H1 (cell line): ENCODE results near the gene CUL2. TPM values are rescaled to one million over a fixed set of nuclear protein-coding genes. Genes with fewer than 3 reads are reported as not detected.
"Not testable (repeated sequence)": the region's sequence is repeated elsewhere in the genome, so short reads cannot be mapped to it uniquely, and the experiment has no call there.

Experiments used
- CTCF ChIA-PET: fragments of 300-600 bp; sonication (Branson Sonifier 250); formaldehyde crosslinking; loops from one replicate; lab custom pipeline; 2021; ENCODE audit not compliant: partially characterized antibody; lab: Charles Lee
- POLR2A ChIA-PET: fragments of 300-600 bp; sonication (Branson Sonifier 250); formaldehyde crosslinking; loops from one replicate; lab custom pipeline; 2021; ENCODE audit warnings: inconsistent platforms; ENCODE audit not compliant: partially characterized antibody; lab: Charles Lee
- DNase-seq, 2 experiments: peaks; one replicate each; pipeline versions ENCODE4 v3.0.0 to v3.0.0-alpha.2; 2010 to 2022; ENCODE audit warnings: low spot score in 2 of 2, low read depth in 1 of 2, mixed read lengths in 1 of 2
- FAIRE-seq: peaks from 2 replicates; lab custom pipeline; 2011; peaks lifted over from hg19 to GRCh38; lab: Jason Lieb, UNC
- H2AFZ ChIP-seq: 2 replicates; pipeline ENCODE4 v1.8.1; 2012; ENCODE audit warnings: low read length, inconsistent platforms
- H2AK5ac ChIP-seq: 2 replicates; pipeline ENCODE4 v1.6.1; 2013; ENCODE audit warnings: low read depth, low read length
- H2BK120ac ChIP-seq: replicated peaks from 2 replicates; pipeline ENCODE3; 2013; ENCODE audit warnings: low read depth, low read length, inconsistent platforms
- H2BK12ac ChIP-seq: 2 replicates; pipeline ENCODE4 v1.6.1; 2013; ENCODE audit warnings: low read depth, low read length
- H2BK15ac ChIP-seq: 2 replicates; pipeline ENCODE4 v1.6.1; 2013; ENCODE audit warnings: low read length
- H2BK20ac ChIP-seq: 2 replicates; pipeline ENCODE4 v1.6.1; 2013; ENCODE audit warnings: low read length
- H2BK5ac ChIP-seq: 2 replicates; pipeline ENCODE4 v1.6.1; 2013; ENCODE audit warnings: low read depth, low read length
- H3K14ac ChIP-seq: 2 replicates; pipeline ENCODE4 v1.6.1; 2013; ENCODE audit warnings: inconsistent platforms; ENCODE audit not compliant: insufficient read length
- H3K18ac ChIP-seq: 2 replicates; pipeline ENCODE4 v1.6.1; 2013; ENCODE audit warnings: low read length; ENCODE audit errors: extremely low read depth
- H3K23ac ChIP-seq: 2 replicates; pipeline ENCODE4 v1.6.1; 2013; ENCODE audit warnings: inconsistent platforms; ENCODE audit not compliant: insufficient read length
- H3K23me2 ChIP-seq: 2 replicates; pipeline ENCODE4 v1.6.1; 2013; ENCODE audit warnings: low read depth, low read length
- H3K27ac ChIP-seq: 2 replicates; pipeline ENCODE4 v1.6.1; 2011; ENCODE audit warnings: low read depth, low read length, inconsistent platforms
- H3K27me3 ChIP-seq, 4 experiments: replicated peaks in 1 of 4; 1 replicate in 1 of 4; 2 replicates in 3 of 4; pipeline versions ENCODE4 v1.6.1 to v1.8.1; 2011 to 2013; ENCODE audit warnings: low read length in 3 of 4, mild to moderate bottlenecking in 3 of 4, inconsistent platforms in 2 of 4, mixed read lengths in 2 of 4, moderate library complexity in 1 of 4; ENCODE audit not compliant: control insufficient read depth in 3 of 4, insufficient read depth in 3 of 4; ENCODE audit errors: extremely low read depth in 1 of 4
- H3K36me3 ChIP-seq, 4 experiments: 2 replicates each; pipeline versions ENCODE4 v1.6.1 to v1.8.1; 2011 to 2013; ENCODE audit warnings: mild to moderate bottlenecking in 4 of 4, low read length in 3 of 4, moderate library complexity in 2 of 4, control low read depth in 1 of 4, inconsistent platforms in 1 of 4; ENCODE audit not compliant: insufficient read depth in 4 of 4, control insufficient read depth in 2 of 4
- H3K4ac ChIP-seq: replicated peaks from 2 replicates; pipeline ENCODE3; 2013; ENCODE audit warnings: low read length, low read depth, mixed read lengths, inconsistent platforms; ENCODE audit not compliant: insufficient read length
- H3K4me1 ChIP-seq, 4 experiments: replicated peaks in 1 of 4; 1 replicate in 1 of 4; 2 replicates in 3 of 4; pipeline versions ENCODE4 v1.6.1 to v1.8.1; 2011 to 2013; ENCODE audit warnings: low read length in 3 of 4, inconsistent platforms in 2 of 4, mixed read lengths in 1 of 4; ENCODE audit not compliant: insufficient read depth in 4 of 4, control insufficient read depth in 3 of 4
- H3K4me2 ChIP-seq, 2 experiments: 2 replicates each; pipeline versions ENCODE4 v1.6.1 to v1.8.1; 2011 to 2013; ENCODE audit warnings: low read depth in 2 of 2, low read length in 2 of 2, control low read depth in 1 of 2, inconsistent platforms in 1 of 2, mild to moderate bottlenecking in 1 of 2; ENCODE audit not compliant: insufficient read depth in 1 of 2
- H3K4me3 ChIP-seq, 4 experiments: fragments of 200-600, 300-600 bp in 1 of 4; sonication (generic), shearing (Covaris generic), sonication (Bioruptor Twin) in 1 of 4; 2 replicates each; pipeline versions ENCODE4 v1.5.1 to v1.8.1; 2011 to 2016; ENCODE audit warnings: low read length in 4 of 4, low read depth in 3 of 4, control low read depth in 2 of 4, inconsistent platforms in 2 of 4, mild to moderate bottlenecking in 2 of 4, mixed read lengths in 1 of 4, moderate library complexity in 1 of 4; ENCODE audit not compliant: insufficient read depth in 2 of 4; ENCODE audit errors: extremely low read depth in 1 of 4
- H3K56ac ChIP-seq: replicated peaks from 2 replicates; pipeline ENCODE3; 2013; ENCODE audit warnings: low read depth, mild to moderate bottlenecking, mixed read lengths, low read length, inconsistent platforms; ENCODE audit not compliant: insufficient read length
- H3K79me1 ChIP-seq: 2 replicates; pipeline ENCODE4 v1.6.1; 2013; ENCODE audit warnings: low read depth, low read length, control low read depth
- H3K79me2 ChIP-seq, 2 experiments: 2 replicates each; pipeline versions ENCODE4 v1.6.1 to v1.8.1; 2012 to 2013; ENCODE audit warnings: low read length in 2 of 2, mild to moderate bottlenecking in 2 of 2, inconsistent platforms in 1 of 2; ENCODE audit not compliant: insufficient read depth in 2 of 2, control insufficient read depth in 1 of 2
- H3K9ac ChIP-seq, 4 experiments: replicated peaks in 1 of 4; 1 replicate in 1 of 4; 2 replicates in 3 of 4; pipeline versions ENCODE4 v1.6.1 to v1.8.1; 2011 to 2013; ENCODE audit warnings: low read depth in 3 of 4, low read length in 3 of 4, control low read depth in 2 of 4, mild to moderate bottlenecking in 2 of 4, moderate library complexity in 2 of 4, inconsistent platforms in 1 of 4; ENCODE audit errors: extremely low read depth in 1 of 4
- H3K9me3 ChIP-seq, 2 experiments: 2 replicates each; pipeline versions ENCODE4 v1.6.1 to v1.8.1; 2012 to 2013; ENCODE audit warnings: mild to moderate bottlenecking in 2 of 2, moderate library complexity in 2 of 2, control low read depth in 1 of 2, inconsistent platforms in 1 of 2, low read depth in 1 of 2, low read length in 1 of 2, mixed read lengths in 1 of 2; ENCODE audit not compliant: insufficient read depth in 2 of 2
- H4K20me1 ChIP-seq, 2 experiments: replicated peaks in 1 of 2; 2 replicates each; pipeline versions ENCODE3 to v1.8.1; 2011 to 2013; ENCODE audit warnings: inconsistent platforms in 2 of 2, low read length in 2 of 2, mild to moderate bottlenecking in 1 of 2; ENCODE audit not compliant: insufficient read depth in 2 of 2, control insufficient read depth in 1 of 2
- H4K5ac ChIP-seq: 2 replicates; pipeline ENCODE4 v1.6.1; 2013; ENCODE audit warnings: low read length, low read depth, mixed read lengths, inconsistent platforms; ENCODE audit not compliant: insufficient read length
- H4K8ac ChIP-seq: 2 replicates; pipeline ENCODE4 v1.8.0; 2013; ENCODE audit warnings: mild to moderate bottlenecking, moderate library complexity, low read length, inconsistent platforms; ENCODE audit not compliant: insufficient read depth; ENCODE audit errors: extremely low read depth
- H4K91ac ChIP-seq: replicated peaks from 2 replicates; pipeline ENCODE3; 2013; ENCODE audit warnings: low read length, mixed read lengths, inconsistent platforms; ENCODE audit not compliant: insufficient read length
- WGBS, 2 experiments: shearing (Covaris generic) in 1 of 2; methylation state at CpG; one replicate each; pipeline versions ENCODE4 v1.1.6 to v1.1.7; 2013 to 2015; ENCODE audit warnings: low lambda C conversion rate in 2 of 2, mixed read lengths in 2 of 2, inconsistent platforms in 1 of 2, low coverage in 1 of 2, missing lambda C conversion rate in 1 of 2; ENCODE audit not compliant: insufficient replicate concordance in 2 of 2, insufficient coverage in 1 of 2, insufficient read length in 1 of 2; ENCODE audit errors: extremely low coverage in 1 of 2, missing lambda C conversion rate in 1 of 2; 5-methylcytosine and 5-hydroxymethylcytosine counted together
- polyA plus RNA-seq, 7 experiments: library from polyadenylated mRNA; depleted of rRNA in 3 of 7; stranded (reverse) in 5 of 7; unstranded in 2 of 7; fragments of >200 nt in 5 of 7; fragments of 200-250 nt in 2 of 7; gene quantifications; 1 replicate in 5 of 7; 2 replicates in 1 of 7; 4 replicates in 1 of 7; pipeline versions ENCODE4 v1.2.1 to v1.2.3, GENCODE V29; 2011 to 2013; ENCODE audit warnings: missing spikeins in 2 of 7, mixed read lengths in 2 of 7
- total RNA-seq: library from RNA; stranded (reverse); fragmentation: NEBNext Ultra II Directional; extraction: Animal tissue kit (Norgen Biotek cat#: 25700); gene quantifications from 2 replicates; pipeline ENCODE4 v1.2.1, GENCODE V29; 2021

CUL2 gene
- total and polyA plus RNA-seq, 2 of the 8 experiments (the other 6 are each of a cell fraction or from before 2014, with no cell fraction given) = 10.2 to 43.1 TPM

GRCh38 chr10:34976380-34976910, 113.7 kb downstream of the CUL2 start:
- H3K9ac ChIP-seq, H2BK12ac ChIP-seq, H2AK5ac ChIP-seq, H3K56ac ChIP-seq, H3K4ac ChIP-seq, H2AFZ ChIP-seq, H2BK20ac ChIP-seq, H3K4me2 ChIP-seq, H3K79me2 ChIP-seq, H3K4me1 ChIP-seq, H4K8ac ChIP-seq, DNase-seq, H3K36me3 ChIP-seq, H3K9me3 ChIP-seq, H3K4me3 ChIP-seq, H2BK15ac ChIP-seq, H3K14ac ChIP-seq, H3K27me3 ChIP-seq, H2BK120ac ChIP-seq, H4K5ac ChIP-seq, H3K27ac ChIP-seq, H3K23ac ChIP-seq, H3K79me1 ChIP-seq, H3K23me2 ChIP-seq, CTCF ChIA-PET, FAIRE-seq, H3K18ac ChIP-seq, H4K91ac ChIP-seq, H4K20me1 ChIP-seq, H2BK5ac ChIP-seq, POLR2A ChIA-PET: not testable (repeated sequence)
- 100% methylated on average over 2 of the region's 29 CpGs; no CpG with 5 or more reads in 1 of the 2 experiments for WGBS, 2 experiments
